Activated T-helper 17 cell treated with anti-CD3 and anti-CD28 coated beads, Interleukin-2, amount 50 U/mL, for 72 hours (primary cell): ENCODE results near the gene RSU1. TPM values are rescaled to one million over a fixed set of nuclear protein-coding genes. Genes with fewer than 3 reads are reported as not detected.
"Not testable (repeated sequence)": the region's sequence is repeated elsewhere in the genome, so short reads cannot be mapped to it uniquely, and the experiment has no call there.

Source experiments
- ATAC-seq: fragments of 150-1000 bp; cut with Tn5 transposase; replicated peaks from 2 replicates; pipeline ENCODE4 v1.10.0; 2021; ENCODE audit warnings: mild to moderate bottlenecking, moderate library complexity
- H3K27ac Mint-ChIP-seq: one replicate; pipeline ENCODE4 v1.8.0; 2022; ENCODE audit warnings: mixed read lengths
- H3K27me3 Mint-ChIP-seq: one replicate; pipeline ENCODE4 v1.8.0; 2022; ENCODE audit warnings: mixed read lengths
- H3K36me3 Mint-ChIP-seq: one replicate; pipeline ENCODE4 v1.8.0; 2022; ENCODE audit warnings: low read depth, mild to moderate bottlenecking, mixed read lengths
- H3K4me1 Mint-ChIP-seq: one replicate; pipeline ENCODE4 v1.8.0; 2022; ENCODE audit warnings: mixed read lengths
- H3K4me3 Mint-ChIP-seq: one replicate; pipeline ENCODE4 v1.8.0; 2022; ENCODE audit warnings: mild to moderate bottlenecking, mixed read lengths
- H3K9me3 Mint-ChIP-seq: one replicate; pipeline ENCODE4 v1.8.0; 2022; ENCODE audit warnings: mixed read lengths
- total RNA-seq, 2 donors: library from RNA; stranded (reverse); gene quantifications; one replicate each; pipeline ENCODE4 v1.2.3, GENCODE V29; 2022

Gene RSU1
- total RNA-seq, 2 donors from 2014 or later = 56.1 to 87.8 TPM

GRCh38 chr10:16843252-16843870, 26.1 kb upstream of the RSU1 start:
- Mint-ChIP-seq H3K36me3 (no peaks in the 10 kb centered on the region), H3K4me3 (no peak overlapping the region), H3K27me3 (no peaks in the 10 kb centered on the region), H3K9me3 (no peaks in the 10 kb centered on the region), H3K27ac (peak overlapping the region; percentile 68), H3K4me1 (peaks cover 7% of the 10 kb centered on the region)
- peak; percentile 76 for ATAC-seq

GRCh38 chr10:16835228-16835627, 18.0 kb upstream of the RSU1 start:
- Mint-ChIP-seq H3K4me1 (peaks cover 4% of the 10 kb centered on the region), H3K36me3 (no peaks in the 10 kb centered on the region), H3K27ac (peak overlapping the region; percentile 30), H3K4me3 (peak overlapping the region; percentile 44), H3K27me3 (no peaks in the 10 kb centered on the region), H3K9me3 (no peaks in the 10 kb centered on the region)
- ATAC-seq = peak; percentile 76

- no peaks in the 10 kb centered on the region for H3K9me3 Mint-ChIP-seq
- H3K36me3 Mint-ChIP-seq = no peaks in the 10 kb centered on the region
- ATAC-seq = no peak
- no peak overlapping the region for H3K4me3 Mint-ChIP-seq
- H3K27me3 Mint-ChIP-seq = no peaks in the 10 kb centered on the region
- H3K4me1 Mint-ChIP-seq = peaks cover 4% of the 10 kb centered on the region
- H3K27ac Mint-ChIP-seq = no peak overlapping the region
These were observed 15.3 kb upstream of the RSU1 start for GRCh38 chr10:16832351-16833080.

GRCh38 chr10:16828701-16829175, 11.5 kb upstream of the RSU1 start:
- no peaks in the 10 kb centered on the region for H3K9me3 Mint-ChIP-seq
- no peaks in the 10 kb centered on the region for H3K4me1 Mint-ChIP-seq
- no peak overlapping the region for H3K4me3 Mint-ChIP-seq
- H3K27ac Mint-ChIP-seq = no peak overlapping the region
- no peaks in the 10 kb centered on the region for H3K36me3 Mint-ChIP-seq
- H3K27me3 Mint-ChIP-seq = no peaks in the 10 kb centered on the region
- no peak for ATAC-seq

- ATAC-seq = peak; percentile 76
- no peaks in the 10 kb centered on the region for H3K27me3 Mint-ChIP-seq
- no peaks in the 10 kb centered on the region for H3K9me3 Mint-ChIP-seq
- no peaks in the 10 kb centered on the region for H3K36me3 Mint-ChIP-seq
- no peak overlapping the region for H3K4me3 Mint-ChIP-seq
- H3K4me1 Mint-ChIP-seq = no peaks in the 10 kb centered on the region
- no peak overlapping the region for H3K27ac Mint-ChIP-seq
These were observed 10.9 kb upstream of the RSU1 start for GRCh38 chr10:16828114-16828568.

- not testable (repeated sequence) for ATAC-seq, H3K4me3 Mint-ChIP-seq, H3K27ac Mint-ChIP-seq, H3K27me3 Mint-ChIP-seq, H3K9me3 Mint-ChIP-seq, H3K4me1 Mint-ChIP-seq, H3K36me3 Mint-ChIP-seq
These were observed 10.2 kb upstream of the RSU1 start for GRCh38 chr10:16827474-16827873.

GRCh38 chr10:16822726-16823360, 5.6 kb upstream of the RSU1 start:
- H3K4me1 Mint-ChIP-seq = peaks cover 4% of the 10 kb centered on the region
- H3K27ac Mint-ChIP-seq = no peak overlapping the region
- ATAC-seq = no peak
- no peaks in the 10 kb centered on the region for H3K27me3 Mint-ChIP-seq
- H3K4me3 Mint-ChIP-seq = no peak overlapping the region
- H3K9me3 Mint-ChIP-seq = peaks cover 10% of the 10 kb centered on the region
- no peaks in the 10 kb centered on the region for H3K36me3 Mint-ChIP-seq

- no peaks in the 10 kb centered on the region for H3K27me3 Mint-ChIP-seq
- H3K27ac Mint-ChIP-seq = no peak overlapping the region
- ATAC-seq = no peak
- H3K4me1 Mint-ChIP-seq = peaks cover 4% of the 10 kb centered on the region
- H3K9me3 Mint-ChIP-seq = peaks cover 10% of the 10 kb centered on the region
- peaks cover 8% of the 10 kb centered on the region for H3K36me3 Mint-ChIP-seq
- H3K4me3 Mint-ChIP-seq = no peak overlapping the region
These were observed 4.8 kb upstream of the RSU1 start for GRCh38 chr10:16822027-16822426.

- Mint-ChIP-seq H3K9me3 (peaks cover 10% of the 10 kb centered on the region), H3K36me3 (peaks cover 8% of the 10 kb centered on the region), H3K27ac (no peak overlapping the region), H3K4me1 (peaks cover 8% of the 10 kb centered on the region), H3K27me3 (no peaks in the 10 kb centered on the region), H3K4me3 (no peak overlapping the region)
- ATAC-seq = no peak
These were observed 3.2 kb upstream of the RSU1 start for GRCh38 chr10:16820421-16820820.

- Mint-ChIP-seq H3K36me3 (peaks cover 12% of the 10 kb centered on the region), H3K4me3 (no peak overlapping the region), H3K9me3 (peaks cover 10% of the 10 kb centered on the region), H3K27me3 (no peaks in the 10 kb centered on the region), H3K27ac (no peak overlapping the region), H3K4me1 (peaks cover 12% of the 10 kb centered on the region)
- ATAC-seq = no peak
These were observed 2.8 kb upstream of the RSU1 start for GRCh38 chr10:16820018-16820417.

- H3K4me3 Mint-ChIP-seq = peak overlapping the region; percentile 5
- peaks cover 18% of the 10 kb centered on the region for H3K36me3 Mint-ChIP-seq
- no peak for ATAC-seq
- peaks cover 14% of the 10 kb centered on the region for H3K4me1 Mint-ChIP-seq
- H3K9me3 Mint-ChIP-seq = peaks cover 10% of the 10 kb centered on the region
- H3K27ac Mint-ChIP-seq = peak overlapping the region; percentile 15
- H3K27me3 Mint-ChIP-seq = no peaks in the 10 kb centered on the region
These were observed 2.2 kb upstream of the RSU1 start for GRCh38 chr10:16819436-16819835.

GRCh38 chr10:16819026-16819425, 1.8 kb upstream of the RSU1 start:
- no peak for ATAC-seq
- Mint-ChIP-seq H3K27me3 (no peaks in the 10 kb centered on the region), H3K9me3 (peaks cover 10% of the 10 kb centered on the region), H3K4me1 (peaks cover 14% of the 10 kb centered on the region), H3K4me3 (peak overlapping the region; percentile 93), H3K36me3 (peaks cover 19% of the 10 kb centered on the region), H3K27ac (peak overlapping the region; percentile 15)

- ATAC-seq = no peak
- Mint-ChIP-seq H3K36me3 (peaks cover 32% of the 10 kb centered on the region), H3K27ac (peak overlapping the region; percentile 86), H3K9me3 (peaks cover 2% of the 10 kb centered on the region), H3K4me3 (peak overlapping the region; percentile 93), H3K4me1 (peaks cover 16% of the 10 kb centered on the region), H3K27me3 (no peaks in the 10 kb centered on the region)
These were observed 447 bp downstream of the RSU1 start for GRCh38 chr10:16816830-16817124.

- Mint-ChIP-seq H3K9me3 (no peaks in the 10 kb centered on the region), H3K27ac (peak overlapping the region; percentile 86), H3K27me3 (no peaks in the 10 kb centered on the region), H3K4me1 (peaks cover 18% of the 10 kb centered on the region), H3K4me3 (peak overlapping the region; percentile 93), H3K36me3 (peaks cover 37% of the 10 kb centered on the region)
- ATAC-seq = no peak
These were observed 1.1 kb downstream of the RSU1 start for GRCh38 chr10:16816171-16816570.

- no peak for ATAC-seq
- Mint-ChIP-seq H3K4me1 (peaks cover 18% of the 10 kb centered on the region), H3K9me3 (no peaks in the 10 kb centered on the region), H3K27me3 (no peaks in the 10 kb centered on the region), H3K4me3 (no peak overlapping the region), H3K36me3 (peaks cover 37% of the 10 kb centered on the region), H3K27ac (no peak overlapping the region)
These were observed 3.2 kb downstream of the RSU1 start for GRCh38 chr10:16814012-16814411.
